ENCODE measurements around the gene GJA3.

GRCh38 chr13:20101467-20102316 lies 59.2 kb downstream of the GJA3 start:
- no peak for TF ChIP-seq CTCF (IDR thresholded peaks at IDR 0.05; ENCODE audit: low read depth, low read length, poor library complexity, severe bottlenecking)
- no peak for TF ChIP-seq EZH2phosphoT487 (IDR thresholded peaks at IDR 0.05; ENCODE audit: borderline replicate concordance, low read length)

Measured in DOHH2 (cell line).